Activated CD4-positive, alpha-beta memory T cell treated with anti-CD3 and anti-CD28 coated beads for 36 hours (primary cell): ENCODE results near the gene CARD14. TPM values are rescaled to one million over a fixed set of nuclear protein-coding genes. Genes with fewer than 3 reads are reported as not detected.
"Not testable (repeated sequence)": the region's sequence is repeated elsewhere in the genome, so short reads cannot be mapped to it uniquely, and the experiment has no call there.

Source experiments
- CTCF ChIA-PET: fragments of 350-600 bp; sonication (Branson Sonifier 250); formaldehyde crosslinking; loops from one replicate; lab custom pipeline; 2021; ENCODE audit warnings: antibody characterized with exemption, inconsistent platforms; lab: Charles Lee
- POLR2A ChIA-PET: fragments of 350-600 bp; sonication (Branson Sonifier 250); formaldehyde crosslinking; loops from one replicate; lab custom pipeline; 2021; ENCODE audit warnings: antibody characterized with exemption; lab: Charles Lee
- DNase-seq: peaks from one replicate; pipeline ENCODE4 v3.0.0-alpha.2; 2020
- H3K27ac Mint-ChIP-seq: one replicate; pipeline ENCODE4 v1.8.0; 2021; ENCODE audit warnings: mixed read lengths
- H3K27me3 Mint-ChIP-seq: one replicate; pipeline ENCODE4 v1.8.0; 2021; ENCODE audit warnings: mixed read lengths
- H3K36me3 Mint-ChIP-seq: one replicate; pipeline ENCODE4 v1.8.0; 2021; ENCODE audit warnings: mixed read lengths
- H3K4me1 Mint-ChIP-seq: one replicate; pipeline ENCODE4 v1.8.0; 2021; ENCODE audit warnings: low read depth, mixed read lengths
- H3K4me3 Mint-ChIP-seq: one replicate; pipeline ENCODE4 v1.8.0; 2021; ENCODE audit warnings: mild to moderate bottlenecking, mixed read lengths
- H3K9me3 Mint-ChIP-seq: one replicate; pipeline ENCODE4 v1.8.0; 2021; ENCODE audit warnings: mixed read lengths
- intact Hi-C: fragments of 100-400 bp; cut with micrococcal nuclease; formaldehyde crosslinking; loops from one replicate; pipeline ENCODE4 v1.15.1; 2023
- total RNA-seq, 2 experiments: library from RNA; stranded (reverse); gene quantifications; one replicate each; pipeline ENCODE4 v1.2.3, GENCODE V29; 2021

The CARD14 gene
- total RNA-seq, 2 experiments from 2014 or later: not detected

GRCh38 chr17:80242505-80242904, 72.7 kb downstream of the CARD14 start:
- no peak overlapping the region for H3K27ac Mint-ChIP-seq
- intact Hi-C loops: no loop called here
- H3K36me3 Mint-ChIP-seq: peaks cover 14% of the 10 kb centered on the region

GRCh38 chr17:80243526-80244433, 74.0 kb downstream of the CARD14 start:
- ChIA-PET CTCF (no interaction called here), POLR2A (no interaction called here)
- intact Hi-C loops: no loop called here
- Mint-ChIP-seq H3K27me3 (no peaks in the 10 kb centered on the region), H3K4me1 (no peaks in the 10 kb centered on the region), H3K4me3 (no peak overlapping the region), H3K9me3 (no peaks in the 10 kb centered on the region), H3K36me3 (peaks cover 9% of the 10 kb centered on the region), H3K27ac (no peak overlapping the region)
- no peak for DNase-seq

More at GRCh38 chr17:80242505-80242904, 72.7 kb downstream of the CARD14 start:
- DNase-seq: no peak
- ChIA-PET POLR2A (no interaction called here), CTCF (interaction anchor here (0.6 kb wide), 1 partner anchor 54 kb away, joined by 3 read pairs; no protein-coding TSS in a partner anchor)
- no peaks in the 10 kb centered on the region for H3K9me3 Mint-ChIP-seq
- no peaks in the 10 kb centered on the region for H3K27me3 Mint-ChIP-seq
- no peaks in the 10 kb centered on the region for H3K4me1 Mint-ChIP-seq
- H3K4me3 Mint-ChIP-seq: no peak overlapping the region

- H3K4me1 Mint-ChIP-seq, intact Hi-C loops, H3K4me3 Mint-ChIP-seq, H3K36me3 Mint-ChIP-seq, H3K27me3 Mint-ChIP-seq, CTCF ChIA-PET, POLR2A ChIA-PET, H3K9me3 Mint-ChIP-seq, DNase-seq, H3K27ac Mint-ChIP-seq: not testable (repeated sequence)
Observed at GRCh38 chr17:80244448-80244847, 74.6 kb downstream of the CARD14 start.

GRCh38 chr17:80244871-80245509, 75.2 kb downstream of the CARD14 start:
- Mint-ChIP-seq H3K27ac (no peak overlapping the region), H3K27me3 (no peaks in the 10 kb centered on the region), H3K4me3 (no peak overlapping the region), H3K9me3 (no peaks in the 10 kb centered on the region), H3K4me1 (no peaks in the 10 kb centered on the region), H3K36me3 (peaks cover 9% of the 10 kb centered on the region)
- POLR2A ChIA-PET: no interaction called here
- CTCF ChIA-PET: no interaction called here
- intact Hi-C loops: no loop called here
- no peak for DNase-seq

GRCh38 chr17:80245566-80246265, 75.9 kb downstream of the CARD14 start:
- Mint-ChIP-seq H3K27ac (no peak overlapping the region), H3K27me3 (no peaks in the 10 kb centered on the region), H3K36me3 (peaks cover 9% of the 10 kb centered on the region), H3K4me3 (no peak overlapping the region), H3K4me1 (no peaks in the 10 kb centered on the region), H3K9me3 (no peaks in the 10 kb centered on the region)
- POLR2A ChIA-PET: no interaction called here
- DNase-seq: no peak
- intact Hi-C loops: no loop called here
- CTCF ChIA-PET: no interaction called here

- Mint-ChIP-seq H3K9me3 (no peaks in the 10 kb centered on the region), H3K4me3 (no peak overlapping the region), H3K27ac (no peak overlapping the region), H3K4me1 (no peaks in the 10 kb centered on the region), H3K27me3 (no peaks in the 10 kb centered on the region), H3K36me3 (peaks cover 9% of the 10 kb centered on the region)
- no peak for DNase-seq
- ChIA-PET CTCF (no interaction called here), POLR2A (no interaction called here)
- intact Hi-C loops: no loop called here
Observed at GRCh38 chr17:80246266-80246681, 76.4 kb downstream of the CARD14 start.

- no peaks in the 10 kb centered on the region for H3K4me1 Mint-ChIP-seq
- no peak for DNase-seq
- intact Hi-C loops: no loop called here
- peaks cover 7% of the 10 kb centered on the region for H3K36me3 Mint-ChIP-seq
- POLR2A ChIA-PET: no interaction called here
- H3K27ac Mint-ChIP-seq: no peak overlapping the region
- no peaks in the 10 kb centered on the region for H3K27me3 Mint-ChIP-seq
- no peaks in the 10 kb centered on the region for H3K9me3 Mint-ChIP-seq
- no peak overlapping the region for H3K4me3 Mint-ChIP-seq
- CTCF ChIA-PET: no interaction called here
Observed at GRCh38 chr17:80246726-80247125, 76.9 kb downstream of the CARD14 start.

- Mint-ChIP-seq H3K36me3 (peaks cover 7% of the 10 kb centered on the region), H3K27ac (no peak overlapping the region), H3K27me3 (no peaks in the 10 kb centered on the region), H3K4me3 (no peak overlapping the region), H3K9me3 (no peaks in the 10 kb centered on the region), H3K4me1 (peaks cover 6% of the 10 kb centered on the region)
- DNase-seq: no peak
- ChIA-PET CTCF (no interaction called here), POLR2A (no interaction called here)
- intact Hi-C loops: no loop called here
Observed at GRCh38 chr17:80247561-80247960, 77.7 kb downstream of the CARD14 start.

GRCh38 chr17:80248001-80248893, 78.4 kb downstream of the CARD14 start:
- Mint-ChIP-seq H3K36me3 (peaks cover 5% of the 10 kb centered on the region), H3K27me3 (no peaks in the 10 kb centered on the region), H3K9me3 (no peaks in the 10 kb centered on the region), H3K27ac (no peak overlapping the region), H3K4me3 (no peak overlapping the region), H3K4me1 (peaks cover 13% of the 10 kb centered on the region)
- intact Hi-C loops: no loop called here
- CTCF ChIA-PET: no interaction called here
- no peak for DNase-seq
- POLR2A ChIA-PET: no interaction called here

- no peak for DNase-seq
- no peak overlapping the region for H3K27ac Mint-ChIP-seq
- no peaks in the 10 kb centered on the region for H3K27me3 Mint-ChIP-seq
- H3K36me3 Mint-ChIP-seq: peaks cover 5% of the 10 kb centered on the region
- H3K9me3 Mint-ChIP-seq: no peaks in the 10 kb centered on the region
- intact Hi-C loops: no loop called here
- H3K4me3 Mint-ChIP-seq: no peak overlapping the region
- CTCF ChIA-PET: no interaction called here
- H3K4me1 Mint-ChIP-seq: peaks cover 20% of the 10 kb centered on the region
- POLR2A ChIA-PET: interaction anchor here (0.6 kb wide), 1 partner anchor 12 kb away, joined by 3 read pairs; no protein-coding TSS in a partner anchor
Observed at GRCh38 chr17:80248894-80249710, 79.3 kb downstream of the CARD14 start.

GRCh38 chr17:80251966-80252365, 82.1 kb downstream of the CARD14 start:
- DNase-seq: no peak
- CTCF ChIA-PET: interaction anchor here (0.8 to 3.4 kb wide), 5 partner anchors 11 to 169 kb away, joined by 3 to 41 read pairs (median 5); partner anchors contain the start of gene GAA
- H3K9me3 Mint-ChIP-seq: no peaks in the 10 kb centered on the region
- H3K27me3 Mint-ChIP-seq: no peaks in the 10 kb centered on the region
- peaks cover 2% of the 10 kb centered on the region for H3K36me3 Mint-ChIP-seq
- H3K27ac Mint-ChIP-seq: no peak overlapping the region
- POLR2A ChIA-PET: interaction anchor here (0.6 to 0.7 kb wide), 2 partner anchors 32 to 151 kb away, joined by 3 read pairs; partner anchors contain the start of gene GAA
- H3K4me1 Mint-ChIP-seq: peaks cover 47% of the 10 kb centered on the region
- H3K4me3 Mint-ChIP-seq: no peak overlapping the region
- intact Hi-C loops: loop anchor here (2.0 to 10.0 kb wide), 2 partner anchors 151 to 843 kb away; partner anchors contain the start of gene GAA
